GM12878 (cell line): ENCODE data around the gene NTF3. TPM values are rescaled to one million over a fixed set of nuclear protein-coding genes. Genes with fewer than 3 reads are reported as not detected.

Source experiments
- ATAC-seq: fragments of 200-7000 bp; cut with Tn5 transposase; 3 replicates; pipeline ENCODE4 v1.9.1; 2020; ENCODE audit warnings: mild to moderate bottlenecking, moderate library complexity
- BruUV-seq: library from RNA; stranded (reverse); fragments of 400-500 nt; replicated peaks from 2 replicates; lab custom pipeline; 2021; lab: Mats Ljungman, UMichigan
- CTCF ChIA-PET: fragments of 300-600 bp; sonication (Branson Sonifier 250); formaldehyde crosslinking; extraction: SDS; loops from one replicate; lab custom pipeline; 2021; ENCODE audit warnings: inconsistent platforms; lab: Yijun Ruan, JAX
- POLR2A ChIA-PET: fragments of 350-600 bp; formaldehyde crosslinking; extraction: SDS; loops from one replicate; lab custom pipeline; 2021; ENCODE audit warnings: inconsistent platforms; lab: Charles Lee
- RAD21 ChIA-PET: fragments of 300-600 bp; sonication (Branson Sonifier 250); formaldehyde crosslinking; loops from one replicate; lab custom pipeline; 2023; ENCODE audit warnings: antibody characterized with exemption; ENCODE audit not compliant: unreplicated experiment; lab: Charles Lee
- SMC1A ChIA-PET: fragments of 300-600 bp; sonication (Branson Sonifier 250); formaldehyde crosslinking; loops from one replicate; lab custom pipeline; 2023; ENCODE audit not compliant: unreplicated experiment, uncharacterized antibody; lab: Charles Lee
- DNase-seq: peaks from one replicate; pipeline ENCODE4 v3.0.0-alpha.2; 2011; ENCODE audit warnings: low read depth, low spot score
- FAIRE-seq: peaks from 3 replicates; lab custom pipeline; 2011; peaks lifted over from hg19 to GRCh38; lab: Jason Lieb, UNC
- H2AFZ ChIP-seq: 2 replicates; pipeline ENCODE4 v1.6.0; 2011; ENCODE audit warnings: low read depth, low read length, control low read depth; ENCODE audit not compliant: control insufficient read depth
- H3K27ac ChIP-seq: 2 replicates; pipeline ENCODE4 v1.5.1; 2011; ENCODE audit warnings: control low read depth; ENCODE audit not compliant: control insufficient read depth, insufficient read depth
- H3K27me3 ChIP-seq, 2 experiments: replicated peaks in 1 of 2; 2 replicates each; pipeline versions ENCODE4 v1.6.0 to v1.6.1; 2011; ENCODE audit warnings: low read length in 1 of 2; ENCODE audit not compliant: control insufficient read depth in 2 of 2, insufficient read depth in 2 of 2
- H3K36me3 ChIP-seq, 2 experiments: 2 replicates each; pipeline ENCODE4 v1.5.1; 2011; ENCODE audit warnings: low read length in 1 of 2; ENCODE audit not compliant: control insufficient read depth in 2 of 2, insufficient read depth in 2 of 2
- H3K4me1 ChIP-seq: 2 replicates; pipeline ENCODE4 v1.6.1; 2011; ENCODE audit warnings: mild to moderate bottlenecking, low read length, moderate library complexity, mixed read lengths; ENCODE audit not compliant: control insufficient read depth, insufficient read depth
- H3K4me2 ChIP-seq: 2 replicates; pipeline ENCODE4 v1.6.0; 2011; ENCODE audit warnings: control low read depth; ENCODE audit not compliant: control insufficient read depth, insufficient read depth
- H3K4me3 ChIP-seq: fragments of 200-600 bp; sonication (generic); 2 replicates; pipeline ENCODE4 v1.5.1; 2016
- H3K79me2 ChIP-seq: 2 replicates; pipeline ENCODE4 v1.6.0; 2011; ENCODE audit warnings: low read length; ENCODE audit not compliant: control insufficient read depth, insufficient read depth
- H3K9ac ChIP-seq: 2 replicates; pipeline ENCODE4 v1.8.0; 2011; ENCODE audit warnings: low read length, control low read depth, mixed read lengths; ENCODE audit not compliant: control insufficient read depth, insufficient read depth
- H3K9me3 ChIP-seq: replicated peaks from 3 replicates; pipeline ENCODE4 v1.5.1; 2011; ENCODE audit warnings: mild to moderate bottlenecking, low read length; ENCODE audit not compliant: control insufficient read depth, insufficient read depth
- H4K20me1 ChIP-seq: 2 replicates; pipeline ENCODE4 v1.6.0; 2011; ENCODE audit not compliant: control insufficient read depth, insufficient read depth
- CEBPZ ChIP-seq: fragments of 150-350 bp; IDR thresholded peaks from 2 replicates; pipeline ENCODE4 v1.6.1; 2016; ENCODE audit warnings: low read depth, low read length
- FOXK2 ChIP-seq: fragments of 450-650 bp; IDR thresholded peaks from 2 replicates; pipeline ENCODE4 v1.6.1; 2017; ENCODE audit warnings: mild to moderate bottlenecking, moderate library complexity
- NFYB ChIP-seq: IDR thresholded peaks from 2 replicates; pipeline ENCODE4 v1.6.1; 2011; ENCODE audit warnings: low read depth, mild to moderate bottlenecking, low read length, improper control_type of control experiment, moderate library complexity; ENCODE audit not compliant: insufficient read depth
- PBX3 ChIP-seq: IDR thresholded peaks from 2 replicates; pipeline ENCODE4 v1.6.1; 2011; ENCODE audit warnings: mild to moderate bottlenecking, low read depth, low read length, moderate library complexity; ENCODE audit not compliant: insufficient replicate concordance
- PML ChIP-seq: IDR thresholded peaks from 2 replicates; pipeline ENCODE4 v1.6.1; 2012; ENCODE audit warnings: low read length, inconsistent platforms
- RAD21 ChIP-seq: IDR thresholded peaks from 2 replicates; pipeline ENCODE4 v1.6.1; 2011; ENCODE audit warnings: mild to moderate bottlenecking, low read depth, low read length, moderate library complexity; ENCODE audit not compliant: insufficient read depth
- SMC3 ChIP-seq: IDR thresholded peaks from 2 replicates; pipeline ENCODE4 v1.6.1; 2011; ENCODE audit warnings: low read length, improper control_type of control experiment, borderline replicate concordance
- TBL1XR1 ChIP-seq: IDR thresholded peaks from 2 replicates; pipeline ENCODE4 v1.6.1; 2012; ENCODE audit warnings: low read depth, low read length, improper control_type of control experiment
- YY1 ChIP-seq: IDR thresholded peaks from 2 replicates; pipeline ENCODE4 v1.6.1; 2011; ENCODE audit warnings: low read depth, mild to moderate bottlenecking, low read length
- in situ Hi-C: fragments of 300-500 bp; cut with MboI; formaldehyde crosslinking; loops from 9 replicates; pipeline ENCODE4 v1.14.3; 2018; ENCODE audit warnings: mixed read lengths
- intact Hi-C: fragments of 100-400 bp; cut with micrococcal nuclease; formaldehyde crosslinking; loops from one replicate; pipeline ENCODE4 v1.14.2; 2022; ENCODE audit not compliant: unreplicated experiment
- polyA plus RNA-seq, 11 experiments: library from polyadenylated mRNA; depleted of rRNA in 4 of 11; unstranded in 6 of 11; stranded (reverse) in 5 of 11; fragments of >200 nt; fragmentation: Nextera tagmentation in 4 of 11; fragmentation: Illumina TruSeq in 1 of 11; extraction: Ambion mirVana in 4 of 11; extraction: Trizol in 1 of 11; gene quantifications; 1 replicate in 1 of 11; 2 replicates in 10 of 11; pipeline versions ENCODE4 v1.2.1 to v1.2.3, GENCODE V29; 2011 to 2016; ENCODE audit warnings: inconsistent platforms in 2 of 11, missing spikeins in 2 of 11, low read depth in 1 of 11
- total RNA-seq, 4 experiments: library from RNA; depleted of rRNA in 3 of 4; stranded (reverse); fragments of >200 nt in 3 of 4; fragmentation: Illumina TruSeq in 1 of 4; extraction: Trizol in 1 of 4; gene quantifications; 2 replicates each; pipeline versions ENCODE4 v1.2.1 to v1.2.3, GENCODE V29; 2013 to 2021

Gene NTF3
- total and polyA plus RNA-seq, 10 of the 15 experiments (the other 5 are each of a cell fraction or from before 2014, with no cell fraction given), result 0.07 TPM; not detected in 9

GRCh38 chr12:5417500-5417899 is 14.4 kb upstream of the NTF3 start:
- TF ChIP-seq RAD21 (no peak), TBL1XR1 (no peak), NFYB (no peak), SMC3 (no peak), PBX3 (no peak), FOXK2 (no peak), PML (no peak), CEBPZ (no peak), YY1 (no peak)
- Histone ChIP-seq H3K27me3 (no peaks in the 10 kb centered on the region), H3K4me2 (no peak overlapping the region), H3K9ac (no peak overlapping the region), H2AFZ (no peak overlapping the region), H3K36me3 (no peaks in the 10 kb centered on the region), H3K9me3 (no peaks in the 10 kb centered on the region), H3K4me1 (no peaks in the 10 kb centered on the region), H3K27ac (no peak overlapping the region), H3K79me2 (no peaks in the 10 kb centered on the region), H3K4me3 (no peak overlapping the region), H4K20me1 (no peaks in the 10 kb centered on the region)
- ChIA-PET CTCF (no interaction called here), RAD21 (no interaction called here), POLR2A (no interaction called here), SMC1A (no interaction called here)
- no TSS peak for BruUV-seq
- FAIRE-seq (no peak), ATAC-seq (no peak), DNase-seq (no peak)
- intact Hi-C loops (no loop called here), in situ Hi-C loops (no loop called here)
